ENCODE data around the gene LIPA.

- TF ChIP-seq, protein P1, sequence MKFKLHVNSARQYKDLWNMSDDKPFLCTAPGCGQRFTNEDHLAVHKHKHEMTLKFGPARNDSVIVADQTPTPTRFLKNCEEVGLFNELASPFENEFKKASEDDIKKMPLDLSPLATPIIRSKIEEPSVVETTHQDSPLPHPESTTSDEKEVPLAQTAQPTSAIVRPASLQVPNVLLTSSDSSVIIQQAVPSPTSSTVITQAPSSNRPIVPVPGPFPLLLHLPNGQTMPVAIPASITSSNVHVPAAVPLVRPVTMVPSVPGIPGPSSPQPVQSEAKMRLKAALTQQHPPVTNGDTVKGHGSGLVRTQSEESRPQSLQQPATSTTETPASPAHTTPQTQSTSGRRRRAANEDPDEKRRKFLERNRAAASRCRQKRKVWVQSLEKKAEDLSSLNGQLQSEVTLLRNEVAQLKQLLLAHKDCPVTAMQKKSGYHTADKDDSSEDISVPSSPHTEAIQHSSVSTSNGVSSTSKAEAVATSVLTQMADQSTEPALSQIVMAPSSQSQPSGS (CRISPR knock-in tag; IDR thresholded peaks at IDR 0.05) = no peak
- TF ChIP-seq DPF2 (IDR thresholded peaks at IDR 0.05) (no peak), ZNF282 (CRISPR knock-in tag; IDR thresholded peaks at IDR 0.05) (no peak), TEAD2 (tag; IDR thresholded peaks at IDR 0.05) (no peak), CHD2 (IDR thresholded peaks at IDR 0.05; ENCODE audit: low read depth, low read length) (no peak)
Measured at GRCh38 chr10:89294721-89295239, 43.2 kb upstream of the LIPA start.

Measured in K562 (cell line).